KMS-11 (cell line): ENCODE measurements around the gene DRC3.

Experiments
- H2AFZ ChIP-seq: fragments of 200-600 bp; sonication (generic); 2 replicates; pipeline ENCODE4 v1.6.1; 2016; ENCODE audit warnings: antibody characterized with exemption, mixed run types, low read depth
- H3K27ac ChIP-seq: fragments of 200-600 bp; sonication (generic); 2 replicates; pipeline ENCODE4 v1.6.1; 2016; ENCODE audit warnings: mild to moderate bottlenecking, mixed run types
- H3K27me3 ChIP-seq: fragments of 200-600 bp; sonication (generic); 2 replicates; pipeline ENCODE4 v1.6.1; 2017; ENCODE audit warnings: mild to moderate bottlenecking, low read depth, mixed run types, moderate library complexity; ENCODE audit not compliant: insufficient read depth
- H3K36me3 ChIP-seq: fragments of 200-600 bp; sonication (generic); 2 replicates; pipeline ENCODE4 v1.6.1; 2017; ENCODE audit warnings: mild to moderate bottlenecking, mixed run types; ENCODE audit not compliant: insufficient read depth
- H3K4me1 ChIP-seq: fragments of 200-600 bp; sonication (generic); 2 replicates; pipeline ENCODE4 v1.6.1; 2016; ENCODE audit warnings: mild to moderate bottlenecking, low read depth, mixed run types; ENCODE audit not compliant: poor library complexity, severe bottlenecking
- H3K4me2 ChIP-seq: fragments of 200-600 bp; sonication (generic); 2 replicates; pipeline ENCODE4 v1.7.0; 2016; ENCODE audit warnings: mild to moderate bottlenecking, mixed run types
- H3K4me3 ChIP-seq: fragments of 200-600 bp; sonication (generic); IDR thresholded peaks from 2 replicates; pipeline ENCODE4 v1.6.1; 2017; ENCODE audit warnings: low read depth, low read length, mixed read lengths; ENCODE audit not compliant: insufficient read depth
- H3K79me2 ChIP-seq: fragments of 200-600 bp; sonication (generic); 2 replicates; pipeline ENCODE4 v1.6.1; 2016; ENCODE audit warnings: low read depth, mixed run types; ENCODE audit not compliant: insufficient read depth
- H3K9ac ChIP-seq: fragments of 200-600 bp; sonication (generic); 2 replicates; pipeline ENCODE4 v1.6.1; 2016; ENCODE audit warnings: mild to moderate bottlenecking, mixed run types
- H4K20me1 ChIP-seq: fragments of 200-600 bp; sonication (generic); 2 replicates; pipeline ENCODE4 v1.6.1; 2016; ENCODE audit warnings: mild to moderate bottlenecking, mixed run types; ENCODE audit not compliant: insufficient read depth
- TF ChIP-seq, protein P1 (sequence below): fragments of 200-600 bp; sonication (generic); conservative IDR thresholded peaks from 2 replicates; pipeline ENCODE4 v1.6.1; 2017; ENCODE audit warnings: low read depth, mild to moderate bottlenecking, antibody characterized with exemption, low read length, moderate library complexity, mixed read lengths

The DRC3 gene

DNA sequence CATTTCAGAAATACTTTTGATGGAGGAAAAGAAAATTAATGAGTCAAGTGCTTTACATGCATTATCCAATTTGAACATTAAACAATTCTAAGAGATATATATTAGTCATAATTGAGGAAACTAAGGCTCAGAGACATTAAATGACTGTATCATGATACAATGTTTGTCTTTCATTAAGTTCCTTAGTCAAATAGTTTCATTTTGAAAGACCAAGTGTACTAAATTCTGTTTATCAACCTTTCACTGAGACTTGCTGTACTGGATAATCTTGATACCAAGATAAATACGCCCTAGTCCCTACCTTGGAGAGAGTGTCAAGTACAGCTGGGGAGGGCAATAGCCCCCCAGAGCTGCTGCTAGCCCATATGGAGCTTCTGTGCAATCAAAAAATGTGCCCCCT is 24.7 kb upstream of the DRC3 start:
- no peak overlapping the region for H3K9ac ChIP-seq
- TF ChIP-seq, protein P1, sequence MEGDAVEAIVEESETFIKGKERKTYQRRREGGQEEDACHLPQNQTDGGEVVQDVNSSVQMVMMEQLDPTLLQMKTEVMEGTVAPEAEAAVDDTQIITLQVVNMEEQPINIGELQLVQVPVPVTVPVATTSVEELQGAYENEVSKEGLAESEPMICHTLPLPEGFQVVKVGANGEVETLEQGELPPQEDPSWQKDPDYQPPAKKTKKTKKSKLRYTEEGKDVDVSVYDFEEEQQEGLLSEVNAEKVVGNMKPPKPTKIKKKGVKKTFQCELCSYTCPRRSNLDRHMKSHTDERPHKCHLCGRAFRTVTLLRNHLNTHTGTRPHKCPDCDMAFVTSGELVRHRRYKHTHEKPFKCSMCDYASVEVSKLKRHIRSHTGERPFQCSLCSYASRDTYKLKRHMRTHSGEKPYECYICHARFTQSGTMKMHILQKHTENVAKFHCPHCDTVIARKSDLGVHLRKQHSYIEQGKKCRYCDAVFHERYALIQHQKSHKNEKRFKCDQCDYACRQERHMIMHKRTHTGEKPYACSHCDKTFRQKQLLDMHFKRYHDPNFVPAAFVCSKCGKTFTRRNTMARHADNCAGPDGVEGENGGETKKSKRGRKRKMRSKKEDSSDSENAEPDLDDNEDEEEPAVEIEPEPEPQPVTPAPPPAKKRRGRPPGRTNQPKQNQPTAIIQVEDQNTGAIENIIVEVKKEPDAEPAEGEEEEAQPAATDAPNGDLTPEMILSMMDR: no peak
- no peaks in the 10 kb centered on the region for H4K20me1 ChIP-seq
- H2AFZ ChIP-seq: no peak overlapping the region
- H3K27ac ChIP-seq: no peak overlapping the region
- H3K4me2 ChIP-seq: no peak overlapping the region
- H3K4me3 ChIP-seq: no peak overlapping the region
- no peaks in the 10 kb centered on the region for H3K79me2 ChIP-seq
- no peaks in the 10 kb centered on the region for H3K27me3 ChIP-seq
- H3K4me1 ChIP-seq: peaks cover 5% of the 10 kb centered on the region
- H3K36me3 ChIP-seq: no peaks in the 10 kb centered on the region

DNA sequence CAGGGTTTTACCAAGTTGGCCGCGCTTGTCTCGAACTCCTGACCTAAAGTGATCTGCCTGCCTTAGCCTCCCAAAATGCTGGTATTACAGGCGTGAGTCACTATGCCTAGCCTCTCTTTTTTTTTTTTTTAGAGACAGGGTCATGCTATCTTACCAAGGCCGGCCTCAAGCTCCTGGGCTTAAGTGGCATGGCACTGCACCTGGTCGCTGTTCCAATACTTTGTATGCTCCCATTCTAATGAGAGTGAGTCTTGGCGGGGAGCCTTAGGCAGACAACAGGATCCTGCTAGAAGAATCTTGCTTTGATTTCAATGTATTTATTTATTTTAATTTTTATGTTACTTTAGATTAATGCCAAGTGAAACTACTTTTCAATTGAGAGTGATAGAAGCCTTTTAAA is 22.3 kb upstream of the DRC3 start:
- no peak overlapping the region for H3K4me2 ChIP-seq
- no peaks in the 10 kb centered on the region for H3K4me1 ChIP-seq
- no peak overlapping the region for H3K4me3 ChIP-seq
- no peak overlapping the region for H2AFZ ChIP-seq
- no peak overlapping the region for H3K27ac ChIP-seq
- H3K79me2 ChIP-seq: no peaks in the 10 kb centered on the region
- H3K36me3 ChIP-seq: no peaks in the 10 kb centered on the region
- no peak overlapping the region for H3K9ac ChIP-seq
- TF ChIP-seq, protein P1: no peak
- H4K20me1 ChIP-seq: no peaks in the 10 kb centered on the region
- no peaks in the 10 kb centered on the region for H3K27me3 ChIP-seq

DNA sequence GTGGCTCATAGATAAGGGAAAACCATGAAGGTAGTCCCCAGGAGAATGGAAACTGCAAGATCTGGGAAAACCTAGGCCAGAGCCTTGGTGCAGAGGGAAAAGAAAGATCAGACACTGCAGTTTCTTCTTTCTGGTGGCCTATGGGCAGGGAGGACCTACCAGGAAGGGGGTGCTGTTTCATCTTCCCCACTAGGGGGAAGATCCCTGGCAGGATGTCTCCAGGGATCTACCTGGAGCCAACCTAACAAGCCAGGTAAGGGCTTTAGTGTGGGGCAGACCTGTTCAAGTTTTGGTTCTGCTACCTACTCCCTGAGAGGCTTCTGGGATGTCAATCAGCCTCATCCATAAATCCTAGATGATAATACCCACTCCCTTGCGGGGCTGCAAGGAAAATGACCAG is 21.9 kb upstream of the DRC3 start:
- TF ChIP-seq, protein P1: no peak
- Histone ChIP-seq H3K27ac (no peak overlapping the region), H3K36me3 (no peaks in the 10 kb centered on the region), H4K20me1 (no peaks in the 10 kb centered on the region), H3K9ac (no peak overlapping the region), H3K4me1 (no peaks in the 10 kb centered on the region), H3K79me2 (no peaks in the 10 kb centered on the region), H3K27me3 (no peaks in the 10 kb centered on the region), H2AFZ (no peak overlapping the region), H3K4me3 (no peak overlapping the region), H3K4me2 (no peak overlapping the region)

DNA sequence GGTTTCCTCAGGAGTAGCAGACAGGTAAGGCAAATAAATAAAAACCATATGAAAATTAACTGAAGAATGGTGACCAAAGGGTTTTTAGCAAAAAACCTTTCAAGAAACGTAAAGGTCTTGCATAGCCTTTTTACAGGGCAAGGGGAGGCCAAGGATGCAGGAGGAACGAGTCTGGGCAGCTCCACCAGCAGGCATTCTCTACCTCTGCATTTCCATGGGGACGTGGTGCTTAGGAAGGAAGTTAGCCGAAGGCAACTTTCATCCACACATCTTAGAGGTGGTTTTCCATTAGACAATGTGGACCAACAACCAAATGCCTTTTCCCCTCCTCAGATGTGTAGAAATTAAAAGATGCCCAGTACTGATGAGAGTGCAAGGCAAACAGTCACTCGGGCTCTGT is 21.1 kb upstream of the DRC3 start:
- no peaks in the 10 kb centered on the region for H3K4me1 ChIP-seq
- H4K20me1 ChIP-seq: no peaks in the 10 kb centered on the region
- no peaks in the 10 kb centered on the region for H3K79me2 ChIP-seq
- TF ChIP-seq, protein P1: no peak
- H3K36me3 ChIP-seq: no peaks in the 10 kb centered on the region
- H3K27me3 ChIP-seq: no peaks in the 10 kb centered on the region
- no peak overlapping the region for H3K4me3 ChIP-seq
- no peak overlapping the region for H3K9ac ChIP-seq
- no peak overlapping the region for H2AFZ ChIP-seq
- H3K4me2 ChIP-seq: no peak overlapping the region
- no peak overlapping the region for H3K27ac ChIP-seq

DNA sequence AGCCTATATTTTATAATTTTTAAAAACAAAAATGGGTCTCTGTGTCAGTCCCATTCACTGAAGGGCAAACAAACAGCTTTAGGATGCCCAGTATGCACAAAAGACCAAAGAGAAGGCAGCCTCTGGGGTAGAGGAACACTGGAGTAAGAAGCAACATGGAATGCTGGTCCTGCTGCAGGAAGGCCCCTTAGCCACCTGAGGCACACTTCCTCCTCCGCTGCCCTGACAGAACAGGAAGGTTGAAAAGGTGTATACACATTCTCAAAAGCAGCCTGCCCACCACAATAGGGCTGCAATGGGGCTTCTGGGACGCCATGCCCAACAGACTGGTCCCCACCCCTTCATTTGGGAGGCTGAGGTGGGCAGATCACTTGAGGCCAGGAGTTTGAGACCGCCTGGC is 20.0 kb upstream of the DRC3 start:
- Histone ChIP-seq H3K4me2 (no peak overlapping the region), H3K27ac (no peak overlapping the region)

More for the DNA sequence above, 20.0 kb upstream of the DRC3 start:
- H3K9ac ChIP-seq: no peak overlapping the region
- no peaks in the 10 kb centered on the region for H3K27me3 ChIP-seq
- no peaks in the 10 kb centered on the region for H3K36me3 ChIP-seq
- no peaks in the 10 kb centered on the region for H3K4me1 ChIP-seq
- TF ChIP-seq, protein P1: no peak
- H4K20me1 ChIP-seq: no peaks in the 10 kb centered on the region
- no peak overlapping the region for H3K4me3 ChIP-seq
- no peak overlapping the region for H2AFZ ChIP-seq
- no peaks in the 10 kb centered on the region for H3K79me2 ChIP-seq
